Measurements from ENCODE around the gene PNMT. TPM values are rescaled to one million over a fixed set of nuclear protein-coding genes. Genes with fewer than 3 reads are reported as not detected.

PNMT gene
- total RNA-seq: not detected in 2 replicates

GRCh38 chr17:39667945-39668924, at the start of gene PNMT:
Gene PNMT, plus strand, starts transcription at chr17:39668453. Its CDS starts 23 bp downstream, at chr17:39668476.
- DNase-seq (ENCODE audit: low read depth) (peak; percentile 31), FAIRE-seq (no peak)
- TF ChIP-seq CTCF (IDR thresholded peaks at IDR 0.05; ENCODE audit: insufficient read depth, low read length, severe bottlenecking): peak; percentile 80
- H3K4me3 ChIP-seq (ENCODE audit: low read depth, low read length): peak within 1 kb of the TSS; percentile 26
- no peaks in the 10 kb centered on the region for H3K36me3 ChIP-seq (ENCODE audit: control insufficient read depth, insufficient read depth, low read length)
- peaks cover 23% of the 10 kb centered on the region for H3K27me3 ChIP-seq (ENCODE audit: control insufficient read depth, insufficient read depth, low read length)

- H3K4me3 ChIP-seq (ENCODE audit: low read depth, low read length): no peak overlapping the region
- no peak for TF ChIP-seq CTCF (IDR thresholded peaks at IDR 0.05; ENCODE audit: insufficient read depth, low read length, severe bottlenecking)
- FAIRE-seq: peak; percentile 88
- no peaks in the 10 kb centered on the region for H3K36me3 ChIP-seq (ENCODE audit: control insufficient read depth, insufficient read depth, low read length)
- DNase-seq (ENCODE audit: low read depth): no peak
- peaks cover 16% of the 10 kb centered on the region for H3K27me3 ChIP-seq (ENCODE audit: control insufficient read depth, insufficient read depth, low read length)
These were observed 49.1 kb upstream of the PNMT start for GRCh38 chr17:39618956-39619785.

GRCh38 chr17:39619786-39620101, 48.5 kb upstream of the PNMT start:
- Histone ChIP-seq H3K4me3 (ENCODE audit: low read depth, low read length) (no peak overlapping the region), H3K36me3 (ENCODE audit: control insufficient read depth, insufficient read depth, low read length) (no peaks in the 10 kb centered on the region), H3K27me3 (ENCODE audit: control insufficient read depth, insufficient read depth, low read length) (peaks cover 16% of the 10 kb centered on the region)
- no peak for TF ChIP-seq CTCF (IDR thresholded peaks at IDR 0.05; ENCODE audit: insufficient read depth, low read length, severe bottlenecking)
- DNase-seq (ENCODE audit: low read depth) (no peak), FAIRE-seq (no peak)

GRCh38 chr17:39621523-39622379, 46.5 kb upstream of the PNMT start:
- DNase-seq (ENCODE audit: low read depth) (peak; percentile 59), FAIRE-seq (no peak)
- peaks cover 13% of the 10 kb centered on the region for H3K27me3 ChIP-seq (ENCODE audit: control insufficient read depth, insufficient read depth, low read length)
- peak; percentile 100 for TF ChIP-seq CTCF (IDR thresholded peaks at IDR 0.05; ENCODE audit: insufficient read depth, low read length, severe bottlenecking)
- no peak overlapping the region for H3K4me3 ChIP-seq (ENCODE audit: low read depth, low read length)
- H3K36me3 ChIP-seq (ENCODE audit: control insufficient read depth, insufficient read depth, low read length): no peaks in the 10 kb centered on the region

- DNase-seq (ENCODE audit: low read depth) (no peak), FAIRE-seq (no peak)
- no peaks in the 10 kb centered on the region for H3K36me3 ChIP-seq (ENCODE audit: control insufficient read depth, insufficient read depth, low read length)
- no peak for TF ChIP-seq CTCF (IDR thresholded peaks at IDR 0.05; ENCODE audit: insufficient read depth, low read length, severe bottlenecking)
- peaks cover 11% of the 10 kb centered on the region for H3K27me3 ChIP-seq (ENCODE audit: control insufficient read depth, insufficient read depth, low read length)
- no peak overlapping the region for H3K4me3 ChIP-seq (ENCODE audit: low read depth, low read length)
These were observed 45.8 kb upstream of the PNMT start for GRCh38 chr17:39622380-39623006.
